Loucy (cell line): ENCODE results near the gene CENPA.

Source experiments
- EZH2phosphoT487 ChIP-seq: fragments of 200-600 bp; IDR thresholded peaks from 2 replicates; pipeline ENCODE4 v1.6.1; 2018; ENCODE audit warnings: antibody characterized with exemption, mild to moderate bottlenecking, moderate library complexity, borderline replicate concordance
- TF ChIP-seq, protein P1 (sequence below): fragments of 200-600 bp; sonication (generic); conservative IDR thresholded peaks from 2 replicates; pipeline ENCODE4 v1.5.1; 2014; ENCODE audit warnings: mild to moderate bottlenecking, antibody characterized with exemption, low read length

DNA sequence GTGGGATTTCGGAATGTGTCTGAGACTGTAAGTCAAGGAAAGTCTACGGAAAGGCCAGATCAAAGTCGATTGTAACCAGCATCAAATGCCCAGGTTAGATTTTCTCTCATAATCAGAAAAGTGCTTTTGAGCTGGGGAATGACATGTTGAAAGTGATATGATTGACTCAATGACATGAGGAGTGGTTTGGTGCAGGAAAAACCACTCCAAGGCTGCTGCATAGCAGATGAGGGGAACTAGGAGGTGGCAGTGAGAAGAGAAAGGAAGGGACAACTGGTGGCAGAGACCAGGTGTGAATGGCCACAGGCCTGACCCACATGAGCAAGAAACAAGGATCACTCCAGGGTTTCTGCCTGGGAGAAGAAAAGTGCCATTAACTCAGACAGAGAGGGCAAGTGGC is 20.9 kb upstream of the CENPA start:
- TF ChIP-seq EZH2phosphoT487: no peak
- TF ChIP-seq, protein P1, sequence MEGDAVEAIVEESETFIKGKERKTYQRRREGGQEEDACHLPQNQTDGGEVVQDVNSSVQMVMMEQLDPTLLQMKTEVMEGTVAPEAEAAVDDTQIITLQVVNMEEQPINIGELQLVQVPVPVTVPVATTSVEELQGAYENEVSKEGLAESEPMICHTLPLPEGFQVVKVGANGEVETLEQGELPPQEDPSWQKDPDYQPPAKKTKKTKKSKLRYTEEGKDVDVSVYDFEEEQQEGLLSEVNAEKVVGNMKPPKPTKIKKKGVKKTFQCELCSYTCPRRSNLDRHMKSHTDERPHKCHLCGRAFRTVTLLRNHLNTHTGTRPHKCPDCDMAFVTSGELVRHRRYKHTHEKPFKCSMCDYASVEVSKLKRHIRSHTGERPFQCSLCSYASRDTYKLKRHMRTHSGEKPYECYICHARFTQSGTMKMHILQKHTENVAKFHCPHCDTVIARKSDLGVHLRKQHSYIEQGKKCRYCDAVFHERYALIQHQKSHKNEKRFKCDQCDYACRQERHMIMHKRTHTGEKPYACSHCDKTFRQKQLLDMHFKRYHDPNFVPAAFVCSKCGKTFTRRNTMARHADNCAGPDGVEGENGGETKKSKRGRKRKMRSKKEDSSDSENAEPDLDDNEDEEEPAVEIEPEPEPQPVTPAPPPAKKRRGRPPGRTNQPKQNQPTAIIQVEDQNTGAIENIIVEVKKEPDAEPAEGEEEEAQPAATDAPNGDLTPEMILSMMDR: no peak
